ENCODE data around the gene SH3D19.

The SH3D19 gene

GRCh38 chr4:151105454-151106032 is 219.9 kb downstream of the SH3D19 start:
- H3K4me3 ChIP-seq (ENCODE audit: low read depth, low read length), result no peak overlapping the region
- TF ChIP-seq CTCF (IDR thresholded peaks at IDR 0.05; ENCODE audit: low read depth, low read length), result no peak
- DNase-seq (ENCODE audit: low read depth, low spot score), result no peak
- in situ Hi-C loops (cut with HindIII; ENCODE audit: low sequenced_read_pairs), result no loop called here

- no peak for TF ChIP-seq CTCF (IDR thresholded peaks at IDR 0.05; ENCODE audit: low read depth, low read length)
- DNase-seq (ENCODE audit: low read depth, low spot score), result no peak
- no peak overlapping the region for H3K4me3 ChIP-seq (ENCODE audit: low read depth, low read length)
- in situ Hi-C loops (cut with HindIII; ENCODE audit: low sequenced_read_pairs), result no loop called here
Observed at GRCh38 chr4:151104621-151105020, 220.8 kb downstream of the SH3D19 start.

- in situ Hi-C loops (cut with HindIII; ENCODE audit: low sequenced_read_pairs), result no loop called here
- no peak for TF ChIP-seq CTCF (IDR thresholded peaks at IDR 0.05; ENCODE audit: low read depth, low read length)
- DNase-seq (ENCODE audit: low read depth, low spot score), result no peak
- no peak overlapping the region for H3K4me3 ChIP-seq (ENCODE audit: low read depth, low read length)
Observed at GRCh38 chr4:151103758-151104157, 221.6 kb downstream of the SH3D19 start.

GRCh38 chr4:151100531-151100930 is 224.9 kb downstream of the SH3D19 start:
- peak overlapping the region; percentile 74 for H3K4me3 ChIP-seq (ENCODE audit: low read depth, low read length)
- no peak for DNase-seq (ENCODE audit: low read depth, low spot score)
- TF ChIP-seq CTCF (IDR thresholded peaks at IDR 0.05; ENCODE audit: low read depth, low read length), result no peak
- in situ Hi-C loops (cut with HindIII; ENCODE audit: low sequenced_read_pairs), result no loop called here

- H3K4me3 ChIP-seq (ENCODE audit: low read depth, low read length), result peak overlapping the region; percentile 74
- in situ Hi-C loops (cut with HindIII; ENCODE audit: low sequenced_read_pairs), result no loop called here
- TF ChIP-seq CTCF (IDR thresholded peaks at IDR 0.05; ENCODE audit: low read depth, low read length), result no peak
- DNase-seq (ENCODE audit: low read depth, low spot score), result peak; percentile 40
Observed at GRCh38 chr4:151099976-151100417, 225.4 kb downstream of the SH3D19 start.

GRCh38 chr4:151099229-151099975 is 226.0 kb downstream of the SH3D19 start, which contains the start of gene RPS3A:
Gene RPS3A, plus strand, starts transcription at chr4:151099628. Its CDS starts 25 bp downstream, at chr4:151099653.
- peak; percentile 94 for TF ChIP-seq CTCF (IDR thresholded peaks at IDR 0.05; ENCODE audit: low read depth, low read length)
- in situ Hi-C loops (cut with HindIII; ENCODE audit: low sequenced_read_pairs), result no loop called here
- peak; percentile 99 for DNase-seq (ENCODE audit: low read depth, low spot score)
- H3K4me3 ChIP-seq (ENCODE audit: low read depth, low read length), result peak within 1 kb of the TSS; percentile 74
